Measurements from ENCODE around the gene TTC14. TPM values are rescaled to one million over a fixed set of nuclear protein-coding genes. Genes with fewer than 3 reads are reported as not detected.
"Not testable (repeated sequence)": the region's sequence is repeated elsewhere in the genome, so short reads cannot be mapped to it uniquely, and the experiment has no call there.

TTC14 gene
- total RNA-seq, 1 donor from 2014 or later: 64.6 TPM

GRCh38 chr3:180571831-180572598 lies 29.9 kb upstream of the TTC14 start:
- peaks cover 2% of the 10 kb centered on the region for H3K9me3 Mint-ChIP-seq (ENCODE audit: unreplicated experiment)
- no peak for DNase-seq
- H3K27ac Mint-ChIP-seq (ENCODE audit: unreplicated experiment): no peak overlapping the region
- TF ChIP-seq CTCF (IDR thresholded peaks at IDR 0.05; ENCODE audit: partially characterized antibody, unreplicated experiment): no peak
- H3K4me3 Mint-ChIP-seq (ENCODE audit: unreplicated experiment): no peak overlapping the region
- H3K36me3 Mint-ChIP-seq (ENCODE audit: unreplicated experiment): no peaks in the 10 kb centered on the region
- peaks cover 3% of the 10 kb centered on the region for H3K27me3 Mint-ChIP-seq (ENCODE audit: unreplicated experiment)
- H3K4me1 Mint-ChIP-seq (ENCODE audit: low read depth, unreplicated experiment): peaks cover 9% of the 10 kb centered on the region

GRCh38 chr3:180575571-180575970 lies 26.4 kb upstream of the TTC14 start:
- H3K36me3 Mint-ChIP-seq (ENCODE audit: unreplicated experiment): no peaks in the 10 kb centered on the region
- H3K27ac Mint-ChIP-seq (ENCODE audit: unreplicated experiment): no peak overlapping the region
- peaks cover 8% of the 10 kb centered on the region for H3K4me1 Mint-ChIP-seq (ENCODE audit: low read depth, unreplicated experiment)
- H3K4me3 Mint-ChIP-seq (ENCODE audit: unreplicated experiment): no peak overlapping the region
- no peak for DNase-seq
- H3K9me3 Mint-ChIP-seq (ENCODE audit: unreplicated experiment): peaks cover 2% of the 10 kb centered on the region
- TF ChIP-seq CTCF (IDR thresholded peaks at IDR 0.05; ENCODE audit: partially characterized antibody, unreplicated experiment): no peak
- H3K27me3 Mint-ChIP-seq (ENCODE audit: unreplicated experiment): peaks cover 3% of the 10 kb centered on the region

- no peak for DNase-seq
- H3K27me3 Mint-ChIP-seq (ENCODE audit: unreplicated experiment): no peaks in the 10 kb centered on the region
- H3K4me3 Mint-ChIP-seq (ENCODE audit: unreplicated experiment): no peak overlapping the region
- H3K9me3 Mint-ChIP-seq (ENCODE audit: unreplicated experiment): no peaks in the 10 kb centered on the region
- H3K36me3 Mint-ChIP-seq (ENCODE audit: unreplicated experiment): no peaks in the 10 kb centered on the region
- peaks cover 2% of the 10 kb centered on the region for H3K4me1 Mint-ChIP-seq (ENCODE audit: low read depth, unreplicated experiment)
- TF ChIP-seq CTCF (IDR thresholded peaks at IDR 0.05; ENCODE audit: partially characterized antibody, unreplicated experiment): no peak
- no peak overlapping the region for H3K27ac Mint-ChIP-seq (ENCODE audit: unreplicated experiment)
These were observed 21.0 kb upstream of the TTC14 start for GRCh38 chr3:180580934-180581333.

GRCh38 chr3:180590396-180590795 lies 11.6 kb upstream of the TTC14 start:
- Mint-ChIP-seq H3K27ac (ENCODE audit: unreplicated experiment) (no peak overlapping the region), H3K4me1 (ENCODE audit: low read depth, unreplicated experiment) (peaks cover 2% of the 10 kb centered on the region), H3K27me3 (ENCODE audit: unreplicated experiment) (no peaks in the 10 kb centered on the region), H3K4me3 (ENCODE audit: unreplicated experiment) (no peak overlapping the region), H3K36me3 (ENCODE audit: unreplicated experiment) (no peaks in the 10 kb centered on the region), H3K9me3 (ENCODE audit: unreplicated experiment) (no peaks in the 10 kb centered on the region)
- DNase-seq: no peak
- no peak for TF ChIP-seq CTCF (IDR thresholded peaks at IDR 0.05; ENCODE audit: partially characterized antibody, unreplicated experiment)

- not testable (repeated sequence) for H3K27me3 Mint-ChIP-seq (ENCODE audit: unreplicated experiment); H3K36me3 Mint-ChIP-seq (ENCODE audit: unreplicated experiment); H3K4me3 Mint-ChIP-seq (ENCODE audit: unreplicated experiment)
These were observed 8.3 kb upstream of the TTC14 start for GRCh38 chr3:180593631-180594030.

More at GRCh38 chr3:180593631-180594030, 8.3 kb upstream of the TTC14 start:
- not testable (repeated sequence) for DNase-seq; H3K9me3 Mint-ChIP-seq (ENCODE audit: unreplicated experiment); H3K4me1 Mint-ChIP-seq (ENCODE audit: low read depth, unreplicated experiment); H3K27ac Mint-ChIP-seq (ENCODE audit: unreplicated experiment)

All from glutamatergic neuron (in vitro differentiated cells).